Colonic mucosa (tissue), 4 donors: ENCODE measurements around the gene TEAD3. TPM values are rescaled to one million over a fixed set of nuclear protein-coding genes. Genes with fewer than 3 reads are reported as not detected.

ENCODE experiments used
- DNase-seq: peaks from one replicate; pipeline ENCODE4 v3.0.0-alpha.2; 2020
- H3K27ac ChIP-seq: fragments of 200-600 bp; one replicate; pipeline ENCODE4 v1.8.0; 2021
- H3K27me3 ChIP-seq: fragments of 200-600 bp; one replicate; pipeline ENCODE4 v1.8.0; 2021
- H3K36me3 ChIP-seq: fragments of 200-600 bp; one replicate; pipeline ENCODE4 v1.8.0; 2021
- H3K4me1 ChIP-seq: fragments of 200-600 bp; one replicate; pipeline ENCODE4 v1.8.0; 2021; ENCODE audit warnings: mild to moderate bottlenecking
- H3K4me3 ChIP-seq: fragments of 200-600 bp; one replicate; pipeline ENCODE4 v1.8.0; 2021
- H3K9ac ChIP-seq, 2 donors: one replicate each; pipeline ENCODE4 v1.7.0; 2013; ENCODE audit warnings: control low read depth in 2 of 2, low read depth in 2 of 2, low read length in 2 of 2
- H3K9me3 ChIP-seq: fragments of 200-600 bp; one replicate; pipeline ENCODE4 v1.8.0; 2021
- CTCF ChIP-seq: fragments of 200-600 bp; IDR thresholded peaks from one replicate; pipeline ENCODE4 v1.8.0; 2022; ENCODE audit warnings: antibody characterized with exemption, mild to moderate bottlenecking
- intact Hi-C: fragments of 100-400 bp; cut with DNase I; formaldehyde crosslinking; loops from one replicate; pipeline ENCODE4 v1.14.1; 2022
- total RNA-seq, 2 donors: library from RNA; stranded (reverse); fragmentation: NEBNext Ultra II Directional in 1 of 2; extraction: Animal tissue kit (Norgen Biotek cat#: 25700) in 1 of 2; gene quantifications; one replicate each; pipeline ENCODE4 v1.2.1, GENCODE V29; 2021
- donor health status: healthy.
- donor health status: DM: no; HTN: no; CAD: no.
- donor health status: DM: no; HTN: no; CAD: no.

TEAD3 gene
- total RNA-seq, 2 donors from 2014 or later: 24.5 to 38.4 TPM

DNA sequence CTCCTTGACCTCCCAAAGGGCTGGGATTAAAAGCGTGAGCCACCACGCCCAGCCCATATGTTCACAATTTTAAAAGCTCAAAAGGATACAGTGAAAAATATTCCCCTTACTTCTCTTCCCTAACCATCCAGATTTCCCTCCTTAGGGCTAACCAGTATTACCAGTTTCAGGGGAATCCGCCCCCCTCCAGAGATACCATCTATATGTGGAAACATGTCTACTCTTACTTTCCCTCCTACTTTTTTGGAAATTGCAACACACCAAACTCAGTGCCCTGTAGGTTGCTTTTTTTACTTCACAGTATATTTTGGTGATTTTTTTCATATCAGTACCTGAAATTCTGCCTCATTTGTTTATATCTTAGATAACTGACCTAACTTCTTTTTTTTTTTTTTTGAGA, 35.6 kb downstream of the TEAD3 start:
- H3K4me3 ChIP-seq: no peak overlapping the region
- no peaks in the 10 kb centered on the region for H3K4me1 ChIP-seq
- TF ChIP-seq CTCF: no peak
- H3K27me3 ChIP-seq: no peaks in the 10 kb centered on the region
- intact Hi-C loops: no loop called here
- H3K9me3 ChIP-seq: no peaks in the 10 kb centered on the region
- H3K9ac ChIP-seq: no peak overlapping the region
- no peak for DNase-seq
- H3K27ac ChIP-seq: no peak overlapping the region
- H3K36me3 ChIP-seq: no peaks in the 10 kb centered on the region

DNA sequence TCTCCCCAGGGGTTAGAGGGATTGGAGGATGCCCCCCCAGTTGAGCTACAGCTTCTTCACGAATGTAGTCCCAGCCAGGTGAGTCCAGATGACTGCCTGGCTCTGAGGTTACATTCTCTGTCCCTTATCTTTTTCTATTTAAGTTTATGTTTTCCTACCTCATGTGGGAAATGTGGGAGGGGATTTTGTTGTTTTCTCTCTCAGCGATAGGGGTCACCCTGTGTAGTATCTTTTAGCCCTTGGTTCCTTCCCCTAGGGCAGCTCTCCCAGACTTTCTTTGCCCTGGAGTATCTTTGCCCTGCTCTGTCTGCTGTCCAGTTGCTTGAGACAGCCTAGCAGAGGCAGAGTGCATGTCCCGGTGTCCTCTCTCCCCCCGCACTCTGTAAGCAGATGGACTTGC, 39.0 kb downstream of the TEAD3 start:
- intact Hi-C loops: no loop called here
- Histone ChIP-seq H3K27me3 (no peaks in the 10 kb centered on the region), H3K9ac (no peak overlapping the region), H3K36me3 (no peaks in the 10 kb centered on the region), H3K4me1 (no peaks in the 10 kb centered on the region), H3K9me3 (no peaks in the 10 kb centered on the region), H3K27ac (no peak overlapping the region), H3K4me3 (no peak overlapping the region)
- no peak for DNase-seq
- no peak for TF ChIP-seq CTCF

GRCh38 chr6:35454391-35455110, 42.3 kb downstream of the TEAD3 start:
- Histone ChIP-seq H3K36me3 (no peaks in the 10 kb centered on the region), H3K27me3 (no peaks in the 10 kb centered on the region), H3K9ac (no peak overlapping the region), H3K27ac (no peak overlapping the region), H3K4me3 (no peak overlapping the region), H3K4me1 (peaks cover 6% of the 10 kb centered on the region), H3K9me3 (no peaks in the 10 kb centered on the region)
- no peak for DNase-seq
- intact Hi-C loops: no loop called here
- TF ChIP-seq CTCF: no peak

- Histone ChIP-seq H3K9ac (peak overlapping the region in 1 of 2 donors; percentile 77), H3K27me3 (no peaks in the 10 kb centered on the region), H3K9me3 (no peaks in the 10 kb centered on the region), H3K36me3 (no peaks in the 10 kb centered on the region), H3K4me1 (peaks cover 6% of the 10 kb centered on the region), H3K4me3 (peak overlapping the region; percentile 74), H3K27ac (no peak overlapping the region)
- intact Hi-C loops: no loop called here
- no peak for TF ChIP-seq CTCF
- no peak for DNase-seq
Observed at GRCh38 chr6:35453236-35453635, 43.6 kb downstream of the TEAD3 start.

- peak within 1 kb of the TSS; percentile 72 for H3K27ac ChIP-seq
- H3K4me1 ChIP-seq: peaks cover 6% of the 10 kb centered on the region
- H3K36me3 ChIP-seq: no peaks in the 10 kb centered on the region
- DNase-seq: peak; percentile 99
- intact Hi-C loops: no loop called here
- H3K4me3 ChIP-seq: peak within 1 kb of the TSS; percentile 74
- no peak for TF ChIP-seq CTCF
- H3K9me3 ChIP-seq: no peaks in the 10 kb centered on the region
- peak within 1 kb of the TSS; percentile 61 to 77 for H3K9ac ChIP-seq
- H3K27me3 ChIP-seq: no peaks in the 10 kb centered on the region
Observed at GRCh38 chr6:35452183-35453090, 44.4 kb downstream of the TEAD3 start, which contains the start of gene FANCE. FANCE (plus strand) TSS chr6:35452338; CDS start chr6:35452546, 208 bp downstream.
